OCI-LY1 (cell line): ENCODE results near the gene CFAP251.

Experiments used
- H2AFZ ChIP-seq: fragments of 200-600 bp; sonication (generic), shearing (Covaris generic); 2 replicates; pipeline ENCODE4 v1.6.0; 2014; ENCODE audit warnings: antibody characterized with exemption, mild to moderate bottlenecking, low read length
- H3F3A ChIP-seq: fragments of 200-600 bp; sonication (generic), shearing (Covaris generic); 2 replicates; pipeline ENCODE4 v1.6.0; 2014; ENCODE audit warnings: mild to moderate bottlenecking, antibody characterized with exemption, low read length, moderate library complexity; ENCODE audit not compliant: insufficient read depth
- H3K27ac ChIP-seq: fragments of 200-600 bp; sonication (generic); 2 replicates; pipeline ENCODE4 v1.5.1; 2014; ENCODE audit warnings: low read length, mixed run types, mild to moderate bottlenecking, low read depth; ENCODE audit not compliant: poor library complexity, severe bottlenecking
- H3K27me3 ChIP-seq: fragments of 200-600 bp; sonication (generic); 2 replicates; pipeline ENCODE4 v1.6.0; 2014; ENCODE audit warnings: antibody characterized with exemption, mild to moderate bottlenecking, low read length, moderate library complexity; ENCODE audit not compliant: insufficient read depth
- H3K36me3 ChIP-seq: fragments of 200-600 bp; sonication (generic); 2 replicates; pipeline ENCODE4 v1.6.1; 2014; ENCODE audit warnings: mild to moderate bottlenecking, antibody characterized with exemption, low read length, moderate library complexity, mixed read lengths; ENCODE audit not compliant: insufficient read depth
- H3K4me1 ChIP-seq: fragments of 200-600 bp; sonication (generic); 2 replicates; pipeline ENCODE4 v1.5.1; 2014; ENCODE audit warnings: mild to moderate bottlenecking, low read length, moderate library complexity; ENCODE audit not compliant: insufficient read depth, severe bottlenecking
- H3K4me2 ChIP-seq: fragments of 200-600 bp; sonication (generic), shearing (Covaris generic); 2 replicates; pipeline ENCODE4 v1.6.1; 2014; ENCODE audit warnings: low read length
- H3K4me3 ChIP-seq: fragments of 200-600 bp; sonication (generic); 2 replicates; pipeline ENCODE4 v1.5.1; 2014; ENCODE audit warnings: low read length, low read depth, mild to moderate bottlenecking, mixed read lengths; ENCODE audit not compliant: poor library complexity, severe bottlenecking
- H3K79me2 ChIP-seq: fragments of 200-600 bp; shearing (Covaris generic); 2 replicates; pipeline ENCODE4 v1.6.1; 2016; ENCODE audit warnings: mixed run types, low read length, mixed read lengths; ENCODE audit not compliant: insufficient read depth
- H3K9ac ChIP-seq: fragments of 200-600 bp; sonication (generic), shearing (Covaris generic); 2 replicates; pipeline ENCODE4 v1.6.1; 2014; ENCODE audit warnings: mild to moderate bottlenecking, low read length, mixed read lengths
- H3K9me2 ChIP-seq: fragments of 200-600 bp; sonication (generic), shearing (Covaris generic); 2 replicates; pipeline ENCODE4 v1.6.1; 2014; ENCODE audit warnings: low read depth, mild to moderate bottlenecking, low read length, mixed read lengths
- H3K9me3 ChIP-seq: fragments of 200-600 bp; shearing (Covaris generic); 2 replicates; pipeline ENCODE4 v1.6.1; 2014; ENCODE audit warnings: low read length, mixed read lengths
- H4K20me1 ChIP-seq: fragments of 200-600 bp; sonication (generic), shearing (Covaris generic); 2 replicates; pipeline ENCODE4 v1.6.0; 2016; ENCODE audit warnings: mild to moderate bottlenecking, low read length; ENCODE audit not compliant: insufficient read depth
- CTCF ChIP-seq: fragments of 200-600 bp; sonication (generic), shearing (Covaris generic); IDR thresholded peaks from 2 replicates; pipeline ENCODE4 v1.5.1; 2017; ENCODE audit warnings: mild to moderate bottlenecking, antibody characterized with exemption, low read length, moderate library complexity, mixed read lengths
- EZH2 ChIP-seq: fragments of 200-600 bp; sonication (generic), shearing (Covaris generic); IDR thresholded peaks from 2 replicates; pipeline ENCODE4 v1.8.0; 2017; ENCODE audit warnings: borderline replicate concordance, mixed run types, mild to moderate bottlenecking, antibody characterized with exemption, low read length, moderate library complexity, mixed read lengths

Gene CFAP251

DNA sequence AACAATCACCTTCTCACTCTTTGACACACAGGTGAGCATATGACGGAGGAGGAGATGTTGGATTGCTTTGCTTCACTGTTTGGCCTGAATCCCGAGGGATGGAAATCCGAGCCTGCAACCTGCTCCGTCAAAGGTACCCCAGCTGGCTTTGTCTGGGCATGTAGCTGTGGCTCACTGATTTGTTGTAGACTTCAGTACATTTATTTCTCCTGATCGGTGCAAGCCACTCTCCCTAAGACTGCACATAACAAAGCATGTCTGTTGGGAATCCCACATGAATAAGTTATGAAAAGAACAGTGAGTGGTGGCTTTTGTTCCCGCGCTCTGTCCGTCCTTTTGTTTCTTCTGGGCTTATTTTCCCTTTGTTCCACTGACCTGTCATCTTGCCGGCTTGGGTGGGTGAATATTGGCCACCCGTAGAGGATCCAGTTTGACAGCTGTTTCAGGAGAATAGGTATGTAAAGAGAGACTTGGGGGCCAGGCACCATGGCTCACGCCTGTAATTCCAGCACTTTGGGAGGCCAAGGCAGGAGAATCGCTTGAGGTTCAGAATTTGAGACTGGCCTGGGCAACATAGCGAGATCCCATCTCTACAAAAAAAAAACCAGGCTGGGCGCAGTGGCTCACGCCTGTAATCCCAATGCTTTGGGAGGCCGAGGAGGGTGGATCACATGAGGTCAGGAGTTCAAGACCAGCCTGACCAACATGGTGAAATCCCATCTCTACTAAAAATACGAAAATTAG is 83.2 kb downstream of the CFAP251 start:
- Histone ChIP-seq H3K4me2 (no peak overlapping the region), H3K79me2 (0 out of 2 replicates have a peak, but pooled peaks cover 4% of the 10 kb centered on the region), H3K4me3 (no peak overlapping the region), H4K20me1 (no peaks in the 10 kb centered on the region), H3K27me3 (no peaks in the 10 kb centered on the region), H3K9ac (no peak overlapping the region), H3K36me3 (peaks cover 48% of the 10 kb centered on the region), H3F3A (peaks cover 10% of the 10 kb centered on the region), H3K9me2 (no peaks in the 10 kb centered on the region), H3K4me1 (peaks cover 53% of the 10 kb centered on the region), H2AFZ (no peak overlapping the region), H3K27ac (peak overlapping the region; percentile 100), H3K9me3 (peaks cover 8% of the 10 kb centered on the region; the same call in 1 of the 2 replicates)
- TF ChIP-seq CTCF (no peak), EZH2 (no peak)

DNA sequence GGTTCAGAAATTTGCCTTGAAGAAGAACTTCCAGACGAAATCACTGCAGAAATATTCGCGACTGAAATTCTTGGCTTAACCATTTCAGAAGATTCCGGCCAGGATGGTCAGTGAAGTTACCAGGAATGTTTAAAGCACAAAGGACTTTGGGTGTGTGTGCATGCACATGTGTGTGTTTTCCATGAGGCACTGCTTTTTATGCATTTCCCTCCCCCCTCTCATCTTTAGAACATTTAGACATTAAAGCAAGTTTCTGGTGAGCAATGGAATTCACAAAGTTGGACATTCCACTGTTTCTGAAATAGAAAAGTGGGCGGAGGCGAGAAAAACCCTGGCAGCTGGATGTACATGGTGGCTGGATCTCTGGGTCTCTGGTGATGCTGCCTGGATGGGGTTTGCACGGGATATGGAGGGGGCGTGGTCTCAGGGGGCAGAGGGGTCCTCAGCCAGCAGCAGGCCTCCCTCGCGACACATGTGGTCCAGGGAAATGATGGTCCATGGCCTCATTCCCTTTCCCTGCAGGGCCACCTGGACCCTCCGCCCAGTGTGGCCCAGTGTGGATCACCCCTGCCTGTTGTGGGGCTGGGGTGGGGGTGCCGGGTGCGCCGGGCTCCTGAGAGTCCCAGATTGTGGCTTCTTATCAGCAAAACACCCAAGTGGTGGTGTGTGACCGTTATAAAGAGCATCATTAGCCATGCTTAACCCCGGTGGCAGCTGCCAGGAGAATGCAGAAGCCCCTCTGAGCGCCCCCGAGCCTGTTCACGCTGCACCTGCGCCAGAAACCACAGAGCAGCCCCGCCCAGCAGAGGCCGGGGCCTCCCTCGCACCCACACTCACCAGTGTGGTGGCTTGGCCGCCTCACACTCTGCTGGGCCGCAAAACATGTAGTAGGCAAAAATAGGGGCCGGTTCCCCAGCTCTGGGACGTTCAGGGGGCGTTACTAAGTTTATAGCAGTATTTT is 85.5 kb downstream of the CFAP251 start:
- Histone ChIP-seq H3K9me2 (no peaks in the 10 kb centered on the region), H2AFZ (no peak overlapping the region), H3K27me3 (no peaks in the 10 kb centered on the region), H3K79me2 (0 out of 2 replicates have a peak, but pooled peaks cover 4% of the 10 kb centered on the region), H4K20me1 (no peaks in the 10 kb centered on the region), H3K4me1 (peaks cover 67% of the 10 kb centered on the region), H3K36me3 (peaks cover 48% of the 10 kb centered on the region), H3K4me3 (peak overlapping the region; percentile 64), H3K9me3 (peaks cover 8% of the 10 kb centered on the region; the same call in 1 of the 2 replicates), H3K4me2 (peak overlapping the region; percentile 91), H3K27ac (peak overlapping the region; percentile 100), H3K9ac (peak overlapping the region; percentile 92), H3F3A (peaks cover 15% of the 10 kb centered on the region)
- TF ChIP-seq CTCF (no peak), EZH2 (no peak)

- Histone ChIP-seq H3K9ac (peak overlapping the region; percentile 92), H3K27ac (peak overlapping the region; percentile 100), H3K4me2 (peak overlapping the region; percentile 91), H3K4me1 (peaks cover 74% of the 10 kb centered on the region), H3K79me2 (0 out of 2 replicates have a peak, but pooled peaks cover 4% of the 10 kb centered on the region), H3F3A (peaks cover 15% of the 10 kb centered on the region), H2AFZ (no peak overlapping the region), H3K9me2 (no peaks in the 10 kb centered on the region), H4K20me1 (no peaks in the 10 kb centered on the region), H3K36me3 (peaks cover 41% of the 10 kb centered on the region), H3K9me3 (peaks cover 3% of the 10 kb centered on the region; the same call in 1 of the 2 replicates), H3K27me3 (no peaks in the 10 kb centered on the region), H3K4me3 (peak overlapping the region; percentile 64)
- no peak for TF ChIP-seq EZH2
- no peak for TF ChIP-seq CTCF
Observed at GRCh38 chr12:122004633-122005071, 86.3 kb downstream of the CFAP251 start.
